Glomerular endothelial cell (primary cell): ENCODE data around the gene PRRX2. TPM values are rescaled to one million over a fixed set of nuclear protein-coding genes. Genes with fewer than 3 reads are reported as not detected.

Experiments used
- total RNA-seq: library from RNA; depleted of rRNA; stranded (reverse); fragments of >200 nt; gene quantifications from 2 replicates; pipeline ENCODE4 v1.2.3, GENCODE V29; 2015

The PRRX2 gene
- total RNA-seq, 1 donor from 2014 or later = not detected

Other genes starting within 250 kb of the PRRX2 start
- gene C9orf50, start 44.5 kb upstream of the PRRX2 start, total RNA-seq = not detected in 2 replicates
- gene NTMT1, start 39.5 kb upstream of the PRRX2 start, total RNA-seq = 28.8 and 31.2 TPM in 2 replicates
- 24.9 and 29.8 TPM in 2 replicates for gene ASB6, start 23.5 kb upstream of the PRRX2 start, total RNA-seq
- gene PTGES, start 87.4 kb downstream of the PRRX2 start, total RNA-seq = 1.1 TPM in 1 of 2 replicates, not detected in the other
- gene TOR1B, start 137.5 kb downstream of the PRRX2 start, total RNA-seq = 26.5 and 47.3 TPM in 2 replicates
- 61.3 and 75.1 TPM in 2 replicates for gene TOR1A, start 158.5 kb downstream of the PRRX2 start, total RNA-seq
- gene C9orf78, start 169.6 kb downstream of the PRRX2 start, total RNA-seq = 46.3 and 58.4 TPM in 2 replicates
- gene USP20, start 169.8 kb downstream of the PRRX2 start, total RNA-seq = 19.9 and 23.7 TPM in 2 replicates